CD4-positive, alpha-beta T cell (primary cell): Measurements from ENCODE around the gene NUAK1. TPM values are rescaled to one million over a fixed set of nuclear protein-coding genes. Genes with fewer than 3 reads are reported as not detected.

Experiments
- ATAC-seq: fragments of 200-7000 bp; cut with Tn5 transposase; one replicate; pipeline ENCODE4 v1.10.0; 2022; ENCODE audit warnings: mild to moderate bottlenecking; ENCODE audit not compliant: poor library complexity
- CTCF ChIA-PET: fragments of 350-600 bp; sonication (Branson Sonifier 250); formaldehyde crosslinking; loops from one replicate; lab custom pipeline; 2021; ENCODE audit warnings: antibody characterized with exemption, inconsistent platforms; lab: Charles Lee
- POLR2A ChIA-PET: fragments of 350-600 bp; sonication (Branson Sonifier 250); formaldehyde crosslinking; loops from one replicate; lab custom pipeline; 2021; ENCODE audit warnings: antibody characterized with exemption, inconsistent platforms; lab: Charles Lee
- DNase-seq, 14 experiments: peaks; one replicate each; pipeline ENCODE4 v3.0.0-alpha.2; 2013 to 2020; ENCODE audit warnings: mixed read lengths in 2 of 14
- H3K27ac ChIP-seq, 2 donors: one replicate each; pipeline versions ENCODE4 v1.5.1 to v1.7.0; 2013; ENCODE audit warnings: low read length in 2 of 2, low read depth in 1 of 2, mild to moderate bottlenecking in 1 of 2
- H3K27me3 ChIP-seq, 2 experiments: 1 replicate in 1 of 2; 2 replicates in 1 of 2; pipeline versions ENCODE4 v1.6.1 to v1.7.0; 2013; ENCODE audit warnings: low read length in 2 of 2, control low read depth in 1 of 2, mild to moderate bottlenecking in 1 of 2, moderate library complexity in 1 of 2; ENCODE audit not compliant: insufficient read depth in 2 of 2, control insufficient read depth in 1 of 2
- H3K36me3 ChIP-seq: one replicate; pipeline ENCODE4 v1.6.1; 2013; ENCODE audit warnings: low read length, control low read depth; ENCODE audit not compliant: insufficient read depth
- H3K4me1 ChIP-seq: one replicate; pipeline ENCODE4 v1.6.1; 2013; ENCODE audit warnings: low read length, control low read depth; ENCODE audit not compliant: insufficient read depth
- H3K4me3 ChIP-seq: one replicate; pipeline ENCODE4 v1.5.1; 2013; ENCODE audit warnings: mild to moderate bottlenecking, low read length, moderate library complexity
- H3K9me3 ChIP-seq, 2 experiments: 1 replicate in 1 of 2; 2 replicates in 1 of 2; pipeline versions ENCODE4 v1.6.1 to v1.7.0; 2013; ENCODE audit warnings: low read length in 2 of 2, mild to moderate bottlenecking in 2 of 2, control low read depth in 1 of 2, moderate library complexity in 1 of 2; ENCODE audit not compliant: control insufficient read depth in 1 of 2, insufficient read depth in 1 of 2
- H3K27ac Mint-ChIP-seq: one replicate; pipeline ENCODE4 v1.8.0; 2020; ENCODE audit warnings: mixed read lengths
- H3K27me3 Mint-ChIP-seq: one replicate; pipeline ENCODE4 v1.8.0; 2021; ENCODE audit warnings: mixed read lengths
- H3K36me3 Mint-ChIP-seq: one replicate; pipeline ENCODE4 v1.8.0; 2021; ENCODE audit warnings: low read depth, mixed read lengths
- H3K4me1 Mint-ChIP-seq: one replicate; pipeline ENCODE4 v1.8.0; 2021; ENCODE audit warnings: low read depth, mixed read lengths
- H3K4me3 Mint-ChIP-seq: one replicate; pipeline ENCODE4 v1.8.0; 2020; ENCODE audit warnings: mild to moderate bottlenecking, mixed read lengths
- H3K9me3 Mint-ChIP-seq: one replicate; pipeline ENCODE4 v1.8.0; 2020; ENCODE audit warnings: mixed read lengths
- CTCF ChIP-seq: fragments of 200-600 bp; IDR thresholded peaks from one replicate; pipeline ENCODE4 v1.8.0; 2022; ENCODE audit warnings: antibody characterized with exemption, mild to moderate bottlenecking
- intact Hi-C, 2 experiments: fragments of 100-400 bp; cut with DNase I in 1 of 2; cut with micrococcal nuclease in 1 of 2; formaldehyde crosslinking; loops; one replicate each; pipeline versions ENCODE4 v1.15.1 to v1.9.0; 2023 to 2025; cut with DNase I, micrococcal nuclease
- total RNA-seq, 174 experiments: library from RNA in 2 of 174; stranded (reverse) in 2 of 174; gene quantifications; one replicate each; pipeline ENCODE4 v1.2.3 and lab custom pipeline; 2021 to 2026

NUAK1 gene
- total RNA-seq, 2 experiments from 2014 or later: 0.16 TPM; not detected in 1

DNA sequence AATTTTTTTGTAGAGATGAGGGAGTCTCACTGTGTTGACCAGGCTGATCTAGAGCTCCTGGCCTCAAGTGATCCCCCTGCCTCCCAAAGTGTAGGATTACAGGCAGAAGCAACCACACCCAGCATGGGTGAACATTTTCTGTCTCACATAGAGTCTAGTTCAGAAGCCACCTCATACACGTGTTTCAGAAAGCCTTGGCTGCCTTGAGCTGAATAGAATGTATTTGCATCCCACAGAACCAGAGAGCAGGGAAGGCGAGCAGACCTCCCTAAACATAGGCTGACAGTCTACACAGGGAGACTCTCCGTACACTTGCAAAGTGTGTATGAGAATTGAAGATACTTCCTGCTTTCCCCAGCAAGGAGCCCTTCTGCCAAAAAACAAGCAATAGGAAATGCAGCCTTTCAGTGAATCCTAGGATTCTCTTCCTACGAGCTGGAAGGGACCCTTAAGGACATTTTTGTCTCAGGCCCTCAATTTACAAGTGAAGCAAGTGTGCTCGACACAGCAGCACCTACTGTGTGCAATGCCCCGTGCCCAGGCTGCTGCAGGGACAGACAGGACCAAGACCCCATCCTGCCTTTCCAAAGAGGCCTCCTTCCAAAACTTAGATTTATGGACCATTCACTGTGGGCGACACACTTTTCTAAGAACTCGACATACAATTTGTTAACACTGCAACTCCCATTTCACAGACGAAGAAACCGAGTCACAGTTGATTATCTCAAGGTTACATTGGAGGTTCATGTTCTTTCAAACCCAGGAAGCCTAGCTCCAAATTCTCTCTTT lies 11.2 kb downstream of the NUAK1 start:
- no peak for ATAC-seq

DNA sequence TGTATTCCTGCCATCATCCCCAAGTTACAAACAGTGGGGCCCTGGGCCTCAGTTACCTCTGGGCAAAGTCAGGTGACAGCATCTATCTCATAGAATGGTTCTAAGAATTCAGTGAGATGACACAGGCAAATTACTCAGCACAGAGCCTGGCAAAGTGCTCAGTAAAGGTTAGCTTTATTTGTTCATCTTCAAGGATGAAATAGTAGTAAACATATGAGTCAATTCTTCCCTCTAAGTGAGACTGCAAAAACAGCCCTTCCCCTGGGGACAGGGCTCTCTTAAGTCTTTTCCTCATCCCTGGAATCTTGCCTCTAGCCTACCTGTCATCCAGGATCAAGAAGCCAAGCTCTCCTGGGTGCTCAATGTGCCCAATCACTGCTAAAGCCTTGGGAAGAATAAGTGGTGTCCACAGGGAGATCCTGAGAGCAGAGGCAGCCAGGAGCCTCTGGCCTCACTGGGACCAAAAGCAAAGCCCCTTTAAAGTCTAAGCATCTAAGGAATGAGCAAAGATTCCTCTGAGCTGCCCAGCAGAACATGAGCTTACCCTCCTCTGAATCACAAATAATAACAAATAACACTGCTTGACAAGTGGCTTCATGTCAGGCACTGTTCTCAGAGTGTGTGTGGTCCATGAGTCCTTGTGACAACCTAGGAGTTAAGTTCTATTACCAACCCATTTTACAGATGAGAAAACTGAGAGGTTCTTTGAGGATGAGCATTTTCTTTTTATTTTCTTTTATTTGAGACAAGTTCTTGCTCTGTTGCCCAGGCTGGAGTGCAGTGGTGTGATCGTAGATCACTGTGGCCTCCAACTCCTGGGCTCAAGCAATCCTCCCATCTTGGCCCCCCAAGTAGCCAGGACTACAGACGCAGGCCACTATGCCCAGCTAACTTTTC lies 12.1 kb downstream of the NUAK1 start:
- no peaks in the 10 kb centered on the region for H3K9me3 Mint-ChIP-seq
- no peak for DNase-seq
- peaks cover 42% of the 10 kb centered on the region for H3K27me3 Mint-ChIP-seq
- Histone ChIP-seq H3K27me3 (peaks cover 0 to 5% of the 10 kb centered on the region in 2 experiments), H3K4me3 (no peak overlapping the region), H3K9me3 (no peaks in the 10 kb centered on the region), H3K36me3 (no peaks in the 10 kb centered on the region), H3K27ac (no peak overlapping the region), H3K4me1 (no peaks in the 10 kb centered on the region)
- no peaks in the 10 kb centered on the region for H3K4me1 Mint-ChIP-seq
- no peak for ATAC-seq
- no peaks in the 10 kb centered on the region for H3K36me3 Mint-ChIP-seq
- intact Hi-C loops: no loop called here
- H3K27ac Mint-ChIP-seq: no peak overlapping the region
- ChIA-PET POLR2A (no interaction called here), CTCF (no interaction called here)
- H3K4me3 Mint-ChIP-seq: no peak overlapping the region
- TF ChIP-seq CTCF: no peak

More for the DNA sequence above, 11.2 kb downstream of the NUAK1 start:
- Histone ChIP-seq H3K36me3 (no peaks in the 10 kb centered on the region), H3K9me3 (no peaks in the 10 kb centered on the region), H3K4me3 (no peak overlapping the region), H3K4me1 (no peaks in the 10 kb centered on the region), H3K27ac (no peak overlapping the region), H3K27me3 (peaks cover 5% of the 10 kb centered on the region in 2 experiments)
- ChIA-PET POLR2A (no interaction called here), CTCF (no interaction called here)
- no peaks in the 10 kb centered on the region for H3K9me3 Mint-ChIP-seq
- no peaks in the 10 kb centered on the region for H3K36me3 Mint-ChIP-seq
- no peaks in the 10 kb centered on the region for H3K4me1 Mint-ChIP-seq
- TF ChIP-seq CTCF: no peak
- DNase-seq: no peak
- intact Hi-C loops: no loop called here
- peaks cover 42% of the 10 kb centered on the region for H3K27me3 Mint-ChIP-seq
- no peak overlapping the region for H3K4me3 Mint-ChIP-seq
- H3K27ac Mint-ChIP-seq: no peak overlapping the region

- Histone ChIP-seq H3K9me3 (no peaks in the 10 kb centered on the region), H3K27me3 (peaks cover 0 to 5% of the 10 kb centered on the region in 2 experiments), H3K36me3 (no peaks in the 10 kb centered on the region), H3K4me1 (no peaks in the 10 kb centered on the region), H3K27ac (no peak overlapping the region), H3K4me3 (no peak overlapping the region)
- POLR2A ChIA-PET: no interaction called here
- H3K27ac Mint-ChIP-seq: no peak overlapping the region
- H3K4me3 Mint-ChIP-seq: no peak overlapping the region
- no peaks in the 10 kb centered on the region for H3K9me3 Mint-ChIP-seq
- H3K4me1 Mint-ChIP-seq: no peaks in the 10 kb centered on the region
- intact Hi-C loops: no loop called here
- H3K27me3 Mint-ChIP-seq: peaks cover 33% of the 10 kb centered on the region
- no peak for DNase-seq
- H3K36me3 Mint-ChIP-seq: no peaks in the 10 kb centered on the region
- ATAC-seq: no peak
- TF ChIP-seq CTCF: no peak
- CTCF ChIA-PET: no interaction called here
Measured at GRCh38 chr12:106125351-106126095, 13.2 kb downstream of the NUAK1 start.
